Tibial artery (tissue), 4 donors: ENCODE measurements around the gene PPIA.

Experiments
- DNase-seq, 2 donors: peaks; one replicate each; pipeline ENCODE4 v3.0.0-alpha.2; 2019
- H3K27ac ChIP-seq, 2 donors: fragments of 200-600 bp; sonication (generic) in 1 of 2; 1 replicate in 1 of 2; 2 replicates in 1 of 2; pipeline ENCODE4 v1.5.1; 2018 to 2019; ENCODE audit warnings: mild to moderate bottlenecking in 1 of 2
- H3K27me3 ChIP-seq, 2 donors: fragments of 200-600 bp; sonication (generic) in 1 of 2; one replicate each; pipeline versions ENCODE4 v1.5.1 to v1.6.0; 2016 to 2019
- H3K36me3 ChIP-seq, 3 donors: fragments of 200-600 bp; sonication (generic) in 2 of 3; one replicate each; pipeline ENCODE4 v1.5.1; 2016 to 2019; ENCODE audit warnings: mild to moderate bottlenecking in 2 of 3
- H3K4me1 ChIP-seq, 4 donors: fragments of 200-600 bp; sonication (generic) in 2 of 4; 1 replicate in 3 of 4; 2 replicates in 1 of 4; pipeline ENCODE4 v1.5.1; 2016 to 2019
- H3K4me3 ChIP-seq, 2 donors: fragments of 200-600 bp; sonication (generic) in 1 of 2; 1 replicate in 1 of 2; 2 replicates in 1 of 2; pipeline ENCODE4 v1.5.1; 2018 to 2019; ENCODE audit warnings: mild to moderate bottlenecking in 2 of 2
- H3K9me3 ChIP-seq, 3 donors: fragments of 200-600 bp; sonication (generic) in 1 of 3; one replicate each; pipeline ENCODE4 v1.5.1; 2016 to 2019
- intact Hi-C: fragments of 100-400 bp; cut with DNase I; formaldehyde crosslinking; loops from one replicate; pipeline ENCODE4 v1.15.0; 2023; ENCODE audit warnings: low total_unique reads
- TF ChIP-seq, protein P1 (sequence below), 2 experiments: fragments of 200-600 bp in 1 of 2; fragments of 450-650 bp in 1 of 2; IDR thresholded peaks; one replicate each; pipeline ENCODE4 v1.5.1; 2017 to 2019; ENCODE audit warnings: antibody characterized with exemption in 2 of 2, mild to moderate bottlenecking in 1 of 2, moderate library complexity in 1 of 2

The PPIA gene

GRCh38 chr7:44796504-44797328, at the start of gene PPIA:
PPIA (plus strand) TSS chr7:44796681; CDS start chr7:44796725, 44 bp downstream.
- DNase-seq = peak; percentile 97 to 99

DNA sequence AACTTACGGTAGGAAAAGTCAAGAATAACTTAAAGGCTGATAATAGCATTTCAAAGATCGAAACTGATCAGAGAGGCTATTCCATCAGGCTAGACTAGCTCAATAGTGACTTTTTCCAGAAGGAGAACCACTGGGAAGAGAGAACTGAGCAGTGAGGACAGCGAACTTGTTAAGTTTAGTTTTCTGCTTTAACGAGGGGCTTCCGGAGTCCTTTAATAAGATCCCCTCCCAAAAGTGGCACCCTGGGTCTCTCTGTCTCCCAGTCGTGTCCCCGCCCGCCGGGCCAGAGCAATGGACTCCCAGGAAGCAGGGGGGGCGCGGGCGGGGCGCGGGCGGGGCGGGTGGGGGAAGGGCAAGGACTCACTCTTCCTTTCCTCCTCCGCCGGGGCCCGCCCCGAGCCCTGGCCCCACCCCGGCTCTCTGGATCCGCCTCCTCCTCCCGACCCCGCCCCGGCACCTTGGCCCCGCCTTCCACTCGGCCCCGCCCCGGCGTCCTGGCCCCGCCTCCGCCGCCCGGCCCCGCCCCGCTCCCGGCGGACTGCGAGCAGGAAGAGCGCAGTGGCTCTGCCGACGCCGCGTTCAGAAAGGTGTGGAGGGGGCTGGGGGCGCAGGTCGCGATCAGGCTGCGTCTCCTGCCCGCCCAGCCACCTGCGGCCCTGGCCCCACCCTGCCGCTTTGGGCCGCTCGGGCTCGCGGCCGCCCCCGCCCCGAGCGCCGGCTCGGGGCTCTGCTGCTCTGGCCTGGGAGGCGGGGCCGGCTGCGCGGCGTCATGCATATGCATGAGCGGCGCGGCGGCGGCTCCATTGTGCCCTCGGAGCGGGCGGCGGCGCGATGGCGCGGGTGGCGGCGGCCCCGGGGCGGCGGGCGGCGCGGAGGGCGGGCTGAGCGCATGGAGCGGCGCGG, 48.2 kb upstream of the PPIA start, which contains the start of gene ZMIZ2:
TSS of gene ZMIZ2 (plus strand) at position 803 of the 903 bp plus-strand sequence. CDS start 7,403 bp downstream, outside the sequence.
- H3K36me3 ChIP-seq = no peaks in the 10 kb centered on the region
- peak; percentile 92 to 94 for DNase-seq
- H3K9me3 ChIP-seq = no peaks in the 10 kb centered on the region
- peak within 1 kb of the TSS; percentile 88 to 92 for H3K4me3 ChIP-seq
- H3K27me3 ChIP-seq = no peaks in the 10 kb centered on the region
- intact Hi-C loops = loop anchor here (1.0 to 5.0 kb wide), 2 partner anchors 48 to 166 kb away; partner anchors contain the start of genes PPIA and TMED4
- TF ChIP-seq, protein P1, sequence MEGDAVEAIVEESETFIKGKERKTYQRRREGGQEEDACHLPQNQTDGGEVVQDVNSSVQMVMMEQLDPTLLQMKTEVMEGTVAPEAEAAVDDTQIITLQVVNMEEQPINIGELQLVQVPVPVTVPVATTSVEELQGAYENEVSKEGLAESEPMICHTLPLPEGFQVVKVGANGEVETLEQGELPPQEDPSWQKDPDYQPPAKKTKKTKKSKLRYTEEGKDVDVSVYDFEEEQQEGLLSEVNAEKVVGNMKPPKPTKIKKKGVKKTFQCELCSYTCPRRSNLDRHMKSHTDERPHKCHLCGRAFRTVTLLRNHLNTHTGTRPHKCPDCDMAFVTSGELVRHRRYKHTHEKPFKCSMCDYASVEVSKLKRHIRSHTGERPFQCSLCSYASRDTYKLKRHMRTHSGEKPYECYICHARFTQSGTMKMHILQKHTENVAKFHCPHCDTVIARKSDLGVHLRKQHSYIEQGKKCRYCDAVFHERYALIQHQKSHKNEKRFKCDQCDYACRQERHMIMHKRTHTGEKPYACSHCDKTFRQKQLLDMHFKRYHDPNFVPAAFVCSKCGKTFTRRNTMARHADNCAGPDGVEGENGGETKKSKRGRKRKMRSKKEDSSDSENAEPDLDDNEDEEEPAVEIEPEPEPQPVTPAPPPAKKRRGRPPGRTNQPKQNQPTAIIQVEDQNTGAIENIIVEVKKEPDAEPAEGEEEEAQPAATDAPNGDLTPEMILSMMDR (IDR thresholded peaks at IDR 0.05) = no peak
- H3K4me1 ChIP-seq = peaks cover 0 to 26% (median 20%) of the 10 kb centered on the region in 4 donors
- peak within 1 kb of the TSS; percentile 83 to 91 for H3K27ac ChIP-seq

More at GRCh38 chr7:44796504-44797328, at the start of gene PPIA:
- Histone ChIP-seq H3K4me1 (peaks cover 0 to 32% (median 22%) of the 10 kb centered on the region in 4 donors), H3K4me3 (peak within 1 kb of the TSS; percentile 72 to 88), H3K36me3 (peaks cover 21 to 24% (median 24%) of the 10 kb centered on the region in 3 donors), H3K9me3 (no peaks in the 10 kb centered on the region), H3K27ac (peak within 1 kb of the TSS; percentile 94 to 98), H3K27me3 (no peaks in the 10 kb centered on the region)
- TF ChIP-seq, protein P1 (IDR thresholded peaks at IDR 0.05) = no peak
- intact Hi-C loops = loop anchor here (1.0 to 2.0 kb wide), 2 partner anchors 48 to 50 kb away; partner anchors contain the start of gene ZMIZ2

DNA sequence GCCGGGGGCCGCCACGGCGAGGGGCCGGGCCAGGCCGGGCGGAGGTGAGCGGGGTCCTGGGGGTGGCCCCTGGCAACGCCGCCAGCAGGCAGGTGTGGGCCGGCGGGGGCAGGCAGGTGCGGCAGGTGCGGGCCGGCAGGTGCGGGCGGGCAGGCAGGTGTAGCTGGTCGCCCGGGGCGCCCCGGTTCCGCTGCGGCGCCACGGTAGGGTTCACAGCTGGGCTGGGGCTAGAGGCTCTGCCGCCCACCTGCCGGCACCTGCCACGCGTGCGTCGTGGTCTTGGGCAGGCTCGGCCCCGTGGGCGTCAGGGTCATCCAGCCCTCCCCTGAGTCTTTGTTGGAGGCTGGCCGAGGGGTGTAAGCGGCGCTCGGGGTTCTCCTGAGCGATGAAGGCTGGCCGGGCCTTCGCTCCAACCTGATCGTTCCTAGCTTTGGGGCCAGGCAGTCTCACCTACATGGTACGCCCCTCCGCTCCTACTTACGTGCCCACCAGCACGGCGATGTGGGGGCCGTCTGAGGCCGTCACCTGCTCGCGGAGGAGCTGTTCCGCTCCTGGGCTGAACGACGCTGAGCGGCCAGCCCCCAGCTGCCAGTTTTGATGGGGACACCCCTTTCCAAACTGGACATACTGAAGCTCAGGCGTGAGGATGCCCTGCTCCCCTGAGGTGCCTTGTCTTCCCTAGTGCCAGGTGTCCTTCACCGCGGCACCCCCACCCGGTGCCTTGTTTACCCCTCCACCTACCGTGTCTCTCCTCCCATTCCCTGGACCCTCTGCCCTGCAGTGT, 47.3 kb upstream of the PPIA start:
- intact Hi-C loops = loop anchor here (1.0 to 5.0 kb wide), 2 partner anchors 47 to 167 kb away; partner anchors contain the start of genes PPIA and TMED4
- TF ChIP-seq, protein P1 (IDR thresholded peaks at IDR 0.05) = no peak
- H3K27me3 ChIP-seq = no peaks in the 10 kb centered on the region
- H3K4me1 ChIP-seq = peaks cover 0 to 31% (median 20%) of the 10 kb centered on the region in 4 donors
- H3K4me3 ChIP-seq = peak overlapping the region; percentile 88 to 92
- DNase-seq = no peak
- H3K27ac ChIP-seq = peak overlapping the region; percentile 83 to 91
- H3K9me3 ChIP-seq = no peaks in the 10 kb centered on the region
- no peaks in the 10 kb centered on the region for H3K36me3 ChIP-seq

DNA sequence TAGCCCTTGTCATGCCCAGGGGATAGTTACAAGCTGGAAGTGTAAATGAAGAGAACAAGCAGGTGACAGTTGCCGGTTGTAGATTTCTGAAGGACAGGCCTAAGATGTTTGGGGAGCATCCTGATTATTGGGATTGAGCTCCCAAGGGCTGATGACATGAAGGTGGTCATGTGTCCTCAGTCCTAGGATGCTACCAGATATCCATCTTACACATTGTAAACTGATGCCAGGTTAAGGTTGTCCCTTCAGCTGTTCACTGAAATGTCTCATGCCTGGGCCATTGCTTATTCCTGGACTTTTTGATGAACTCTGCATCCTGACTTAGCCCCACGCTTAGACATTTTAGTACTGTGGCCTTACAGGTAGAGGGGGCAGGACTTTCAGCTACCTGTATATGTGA, 46.5 kb upstream of the PPIA start:
- Histone ChIP-seq H3K4me3 (peak overlapping the region; percentile 88 to 92), H3K27me3 (no peaks in the 10 kb centered on the region), H3K27ac (peak overlapping the region in 1 of 2 donors; percentile 83), H3K9me3 (no peaks in the 10 kb centered on the region), H3K36me3 (no peaks in the 10 kb centered on the region), H3K4me1 (peaks cover 0 to 39% (median 24%) of the 10 kb centered on the region in 4 donors)
- intact Hi-C loops = loop anchor here (5.0 kb wide), 1 partner anchor 168 kb away; the partner anchor contains the start of gene TMED4
- TF ChIP-seq, protein P1 (IDR thresholded peaks at IDR 0.05) = no peak
- DNase-seq = no peak
